Gastrocnemius medialis (tissue), 4 donors: ENCODE measurements around the gene MAGEF1. TPM values are rescaled to one million over a fixed set of nuclear protein-coding genes. Genes with fewer than 3 reads are reported as not detected.

Source experiments
- ATAC-seq, 2 donors: fragments of 150-250 bp; one replicate each; pipeline ENCODE4 v1.9.1; 2016
- DNase-seq, 2 donors: peaks; one replicate each; pipeline ENCODE4 v3.0.0-alpha.2; 2019
- H3K27ac ChIP-seq, 4 donors: fragments of 200-600 bp; sonication (generic); 1 replicate in 1 of 4; 2 replicates in 3 of 4; pipeline ENCODE4 v1.5.1; 2016 to 2018; ENCODE audit warnings: mild to moderate bottlenecking in 2 of 4, moderate library complexity in 1 of 4
- H3K27me3 ChIP-seq, 3 donors: fragments of 200-600 bp; sonication (generic) in 2 of 3; 1 replicate in 1 of 3; 2 replicates in 2 of 3; pipeline versions ENCODE4 v1.5.1 to v1.6.0; 2016 to 2019; ENCODE audit warnings: mild to moderate bottlenecking in 1 of 3, moderate library complexity in 1 of 3
- H3K36me3 ChIP-seq, 2 donors: fragments of 200-600 bp; sonication (generic) in 1 of 2; one replicate each; pipeline ENCODE4 v1.5.1; 2017 to 2018
- H3K4me1 ChIP-seq, 2 donors: fragments of 200-600 bp; sonication (generic) in 1 of 2; one replicate each; pipeline ENCODE4 v1.5.1; 2016 to 2017; ENCODE audit warnings: mild to moderate bottlenecking in 2 of 2
- H3K4me3 ChIP-seq, 4 donors: fragments of 200-600 bp; sonication (generic) in 3 of 4; 1 replicate in 1 of 4; 2 replicates in 3 of 4; pipeline ENCODE4 v1.5.1; 2016 to 2019; ENCODE audit warnings: mild to moderate bottlenecking in 2 of 4
- H3K9me3 ChIP-seq, 3 donors: fragments of 200-600 bp; sonication (generic) in 2 of 3; 1 replicate in 1 of 3; 2 replicates in 2 of 3; pipeline ENCODE4 v1.5.1; 2016 to 2019
- POLR2A ChIP-seq, 2 donors: fragments of 450-650 bp; IDR thresholded peaks; one replicate each; pipeline ENCODE4 v1.6.1; 2017; ENCODE audit warnings: antibody characterized with exemption in 2 of 2, mild to moderate bottlenecking in 2 of 2, moderate library complexity in 2 of 2
- in situ Hi-C, 4 donors: fragments of 200-750 bp; cut with MboI; loops; one replicate each; pipeline versions ENCODE4 v1.15.0 to v1.8.0; 2017; ENCODE audit warnings: low sequenced_read_pairs in 4 of 4
- intact Hi-C: fragments of 100-400 bp; cut with DNase I; formaldehyde crosslinking; loops from one replicate; pipeline ENCODE4 v1.15.1; 2023; ENCODE audit warnings: low total_unique reads
- total RNA-seq, 4 donors: library from RNA; depleted of rRNA; stranded (reverse); fragments of >200 nt; gene quantifications; one replicate each; pipeline versions ENCODE4 v1.1.0 to v1.2.3, GENCODE V29; 2016
- TF ChIP-seq, protein P1 (sequence below), 5 experiments: fragments of 450-650 bp in 3 of 5; fragments of 200-600 bp in 2 of 5; sonication (generic) in 2 of 5; IDR thresholded peaks in 4 of 5; conservative IDR thresholded peaks in 1 of 5; 1 replicate in 4 of 5; 2 replicates in 1 of 5; pipeline ENCODE4 v1.5.1; 2016 to 2019; ENCODE audit warnings: antibody characterized with exemption in 5 of 5, mild to moderate bottlenecking in 3 of 5, moderate library complexity in 3 of 5

The MAGEF1 gene, protein sequence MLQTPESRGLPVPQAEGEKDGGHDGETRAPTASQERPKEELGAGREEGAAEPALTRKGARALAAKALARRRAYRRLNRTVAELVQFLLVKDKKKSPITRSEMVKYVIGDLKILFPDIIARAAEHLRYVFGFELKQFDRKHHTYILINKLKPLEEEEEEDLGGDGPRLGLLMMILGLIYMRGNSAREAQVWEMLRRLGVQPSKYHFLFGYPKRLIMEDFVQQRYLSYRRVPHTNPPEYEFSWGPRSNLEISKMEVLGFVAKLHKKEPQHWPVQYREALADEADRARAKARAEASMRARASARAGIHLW
- 10 to 100 TPM in 3 of 4 donors, 1 to 10 TPM in 1; 9.5 to 19.9 (median 14.8) TPM for total RNA-seq

DNA sequence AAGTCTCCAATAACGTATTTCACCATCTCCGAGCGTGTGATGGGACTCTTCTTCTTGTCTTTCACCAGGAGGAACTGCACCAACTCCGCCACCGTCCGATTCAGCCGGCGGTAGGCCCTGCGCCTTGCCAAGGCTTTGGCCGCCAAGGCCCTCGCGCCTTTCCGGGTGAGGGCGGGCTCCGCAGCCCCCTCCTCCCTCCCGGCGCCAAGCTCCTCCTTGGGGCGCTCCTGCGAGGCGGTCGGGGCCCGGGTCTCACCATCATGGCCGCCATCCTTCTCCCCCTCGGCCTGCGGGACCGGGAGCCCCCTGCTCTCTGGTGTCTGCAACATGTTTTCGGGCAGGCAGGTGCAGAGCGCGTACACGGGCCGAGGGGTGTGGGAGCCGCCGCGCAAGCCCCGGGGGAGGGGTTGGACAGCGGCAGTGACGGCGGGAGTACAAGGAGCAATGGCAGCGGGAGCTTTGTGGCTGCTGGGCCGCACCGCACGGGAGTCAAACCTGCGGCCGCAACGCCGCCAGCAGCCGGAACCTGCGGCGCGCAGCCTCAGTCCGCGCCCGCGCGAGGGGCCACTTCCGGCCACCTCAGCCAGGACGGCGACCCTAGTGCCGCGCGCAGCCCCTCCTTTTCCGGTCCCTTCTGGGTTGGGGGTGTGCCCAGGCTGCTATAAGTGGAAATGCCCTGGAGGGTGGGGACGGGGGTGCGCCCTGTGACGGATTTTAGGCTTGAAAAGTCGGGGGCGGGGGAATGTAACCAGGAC lies at the start of gene MAGEF1:
Gene MAGEF1 (minus strand): TSS at position 572 of the 755 bp plus-strand sequence. CDS start 243 bp downstream, at position 329.
- intact Hi-C loops, result loop anchor here (1.0 to 5.0 kb wide), 2 partner anchors 96 to 128 kb away; no protein-coding TSS in a partner anchor
- Histone ChIP-seq H3K27me3 (no peaks in the 10 kb centered on the region), H3K36me3 (no peaks in the 10 kb centered on the region), H3K4me1 (peaks cover 19 to 22% of the 10 kb centered on the region in 2 donors), H3K27ac (peak within 1 kb of the TSS; percentile 80 to 96 (median 87)), H3K9me3 (no peaks in the 10 kb centered on the region), H3K4me3 (peak within 1 kb of the TSS; percentile 67 to 97 (median 78))
- peak; percentile 81 to 84 for ATAC-seq
- peak; percentile 35 to 43 for DNase-seq
- TF ChIP-seq, protein P1, sequence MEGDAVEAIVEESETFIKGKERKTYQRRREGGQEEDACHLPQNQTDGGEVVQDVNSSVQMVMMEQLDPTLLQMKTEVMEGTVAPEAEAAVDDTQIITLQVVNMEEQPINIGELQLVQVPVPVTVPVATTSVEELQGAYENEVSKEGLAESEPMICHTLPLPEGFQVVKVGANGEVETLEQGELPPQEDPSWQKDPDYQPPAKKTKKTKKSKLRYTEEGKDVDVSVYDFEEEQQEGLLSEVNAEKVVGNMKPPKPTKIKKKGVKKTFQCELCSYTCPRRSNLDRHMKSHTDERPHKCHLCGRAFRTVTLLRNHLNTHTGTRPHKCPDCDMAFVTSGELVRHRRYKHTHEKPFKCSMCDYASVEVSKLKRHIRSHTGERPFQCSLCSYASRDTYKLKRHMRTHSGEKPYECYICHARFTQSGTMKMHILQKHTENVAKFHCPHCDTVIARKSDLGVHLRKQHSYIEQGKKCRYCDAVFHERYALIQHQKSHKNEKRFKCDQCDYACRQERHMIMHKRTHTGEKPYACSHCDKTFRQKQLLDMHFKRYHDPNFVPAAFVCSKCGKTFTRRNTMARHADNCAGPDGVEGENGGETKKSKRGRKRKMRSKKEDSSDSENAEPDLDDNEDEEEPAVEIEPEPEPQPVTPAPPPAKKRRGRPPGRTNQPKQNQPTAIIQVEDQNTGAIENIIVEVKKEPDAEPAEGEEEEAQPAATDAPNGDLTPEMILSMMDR (IDR thresholded peaks at IDR 0.05 in 4 of 5, conservative IDR thresholded peaks at IDR 0.05 in 1 of 5), result no peak
- peak; percentile 42 to 61 for TF ChIP-seq POLR2A (IDR thresholded peaks at IDR 0.05)
- in situ Hi-C loops, result no loop called here

DNA sequence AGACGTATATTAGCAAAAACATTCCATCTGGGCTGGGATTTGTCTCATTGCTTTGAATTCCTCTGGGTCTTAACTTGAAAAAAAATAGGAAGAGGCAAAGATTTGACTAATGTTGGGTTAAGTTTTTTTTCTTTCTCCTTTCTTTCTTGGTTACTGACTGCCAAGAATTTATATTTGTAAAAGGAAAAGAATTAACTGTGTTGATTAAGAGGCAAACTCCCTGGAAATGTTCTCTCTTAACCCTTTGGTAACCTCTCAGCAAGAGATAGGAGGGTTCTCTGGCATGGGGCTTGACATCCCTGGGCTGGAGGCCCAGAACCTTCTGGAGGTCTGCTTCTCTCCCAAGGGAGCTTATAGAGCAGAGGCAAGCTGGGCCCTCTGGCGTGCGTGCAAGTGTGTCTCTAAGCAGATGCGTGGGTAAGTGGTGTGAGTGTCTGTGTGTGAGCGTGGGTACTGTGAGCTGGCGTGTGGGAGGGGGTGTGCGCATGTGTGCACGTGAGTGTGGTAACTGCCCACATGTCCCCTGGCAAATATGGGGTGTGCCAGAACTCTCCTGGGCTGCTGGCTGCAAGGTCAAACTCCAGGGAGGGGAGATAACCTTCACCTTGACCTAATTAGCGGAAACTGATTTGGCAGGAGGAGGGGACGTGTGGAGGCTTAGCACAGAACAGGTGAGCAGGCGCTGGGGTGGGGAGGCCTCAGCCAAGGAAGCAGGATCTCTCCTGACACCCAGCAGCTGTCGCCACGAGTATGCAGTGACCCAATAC lies 49.4 kb upstream of the MAGEF1 start:
- Histone ChIP-seq H3K4me3 (no peak overlapping the region), H3K36me3 (no peaks in the 10 kb centered on the region), H3K9me3 (no peaks in the 10 kb centered on the region), H3K27ac (no peak overlapping the region), H3K4me1 (peaks cover 11 to 14% of the 10 kb centered on the region in 2 donors), H3K27me3 (no peaks in the 10 kb centered on the region)
- no peak for ATAC-seq
- DNase-seq, result no peak
- intact Hi-C loops (no loop called here), in situ Hi-C loops (loop anchor here in 1 of 4 donors (25.0 kb wide), 1 partner anchor 399 kb away; the partner anchor contains the start of genes CLCN2 and POLR2H)
- no peak for TF ChIP-seq POLR2A (IDR thresholded peaks at IDR 0.05)
- TF ChIP-seq, protein P1 (IDR thresholded peaks at IDR 0.05 in 4 of 5, conservative IDR thresholded peaks at IDR 0.05 in 1 of 5), result no peak

DNA sequence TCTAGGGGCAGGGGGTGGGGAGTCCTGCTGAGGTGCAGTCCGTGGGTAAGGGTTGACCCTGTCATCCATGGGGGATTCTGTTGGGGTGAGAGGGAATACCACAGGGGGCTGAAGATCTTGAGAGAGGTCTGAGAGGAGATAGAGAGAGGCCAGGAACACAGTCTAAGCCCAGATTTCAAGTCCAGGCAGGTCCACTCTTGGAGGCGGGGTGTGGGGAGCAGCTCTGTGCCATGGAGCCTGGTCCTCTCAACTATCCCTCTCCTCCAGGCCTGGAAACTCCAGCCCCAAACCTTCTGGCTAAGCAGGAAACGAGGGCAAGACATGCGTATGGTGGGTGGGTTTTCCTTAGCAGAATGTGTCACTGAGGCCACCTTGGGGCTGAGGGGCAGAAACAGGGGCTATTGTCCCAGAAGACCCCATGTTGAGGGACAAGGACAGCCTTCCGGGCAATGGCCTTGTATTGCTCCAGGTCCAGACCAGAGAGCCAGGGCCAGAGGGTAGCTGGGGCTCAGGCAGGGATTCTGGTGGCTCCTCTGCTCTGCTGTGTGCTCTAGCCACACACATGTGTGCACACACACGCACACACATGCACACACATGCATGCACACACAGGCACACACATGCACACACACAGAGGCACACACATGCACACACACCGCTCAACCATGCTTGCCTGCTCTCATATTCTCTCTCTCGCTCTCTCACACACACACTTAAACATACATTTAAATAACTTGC lies 48.6 kb upstream of the MAGEF1 start:
- DNase-seq (no peak), ATAC-seq (no peak)
- TF ChIP-seq POLR2A (IDR thresholded peaks at IDR 0.05), result no peak
- TF ChIP-seq, protein P1 (IDR thresholded peaks at IDR 0.05 in 4 of 5, conservative IDR thresholded peaks at IDR 0.05 in 1 of 5), result no peak
- in situ Hi-C loops, result loop anchor here in 1 of 4 donors (25.0 kb wide), 1 partner anchor 398 kb away; the partner anchor contains the start of genes CLCN2 and POLR2H
- H3K27ac ChIP-seq, result no peak overlapping the region
- H3K9me3 ChIP-seq, result no peaks in the 10 kb centered on the region
- no peaks in the 10 kb centered on the region for H3K36me3 ChIP-seq
- intact Hi-C loops, result no loop called here
- no peaks in the 10 kb centered on the region for H3K27me3 ChIP-seq
- no peak overlapping the region for H3K4me3 ChIP-seq
- H3K4me1 ChIP-seq, result peaks cover 11 to 15% of the 10 kb centered on the region in 2 donors

DNA sequence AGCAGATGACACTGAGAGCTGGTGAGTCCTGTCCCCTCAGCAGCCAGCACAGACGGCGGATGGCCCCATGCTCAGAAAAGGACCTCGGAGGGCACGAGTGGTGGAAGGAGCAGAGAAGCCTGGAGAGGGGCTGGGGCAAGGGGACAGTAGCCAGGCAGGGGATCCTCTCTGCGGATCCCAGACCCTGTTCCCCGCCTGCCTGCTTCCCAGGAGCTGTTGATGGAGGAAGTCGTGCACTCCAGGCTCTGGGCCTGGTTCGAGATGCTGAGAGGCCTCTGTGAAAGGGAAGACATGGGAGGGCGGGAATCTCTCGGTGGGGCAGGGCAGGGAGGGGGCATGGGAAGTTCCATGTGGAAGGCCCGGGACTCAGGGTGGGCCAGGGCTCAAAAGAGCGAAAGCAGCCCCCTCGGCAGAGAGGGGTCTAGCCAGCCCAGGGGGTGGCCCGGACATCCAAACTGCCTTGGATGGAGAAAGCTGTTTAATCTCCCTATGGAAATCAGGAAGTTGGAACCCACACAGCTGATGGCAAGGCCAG lies 47.9 kb upstream of the MAGEF1 start:
- Histone ChIP-seq H3K4me3 (no peak overlapping the region), H3K9me3 (no peaks in the 10 kb centered on the region), H3K4me1 (peaks cover 11 to 15% of the 10 kb centered on the region in 2 donors), H3K27me3 (no peaks in the 10 kb centered on the region), H3K27ac (no peak overlapping the region), H3K36me3 (no peaks in the 10 kb centered on the region)
- no peak for ATAC-seq
- no peak for TF ChIP-seq POLR2A (IDR thresholded peaks at IDR 0.05)
- TF ChIP-seq, protein P1 (IDR thresholded peaks at IDR 0.05 in 4 of 5, conservative IDR thresholded peaks at IDR 0.05 in 1 of 5), result no peak
- DNase-seq, result no peak
- in situ Hi-C loops, result loop anchor here in 1 of 4 donors (25.0 kb wide), 1 partner anchor 397 kb away; the partner anchor contains the start of genes CLCN2 and POLR2H
- intact Hi-C loops, result no loop called here
